NCI-H345 treated with DMSO at 0.1 percent for 48 hours (cell line): ENCODE results near the gene ABL2.
"Not testable (repeated sequence)": the region's sequence is repeated elsewhere in the genome, so short reads cannot be mapped to it uniquely, and the experiment has no call there.

Experiments
- DNase-seq: peaks from one replicate; lab custom pipeline; 2025; ENCODE audit not compliant: unreplicated experiment; lab: John Stamatoyannopoulos, UW

ABL2 gene

DNA sequence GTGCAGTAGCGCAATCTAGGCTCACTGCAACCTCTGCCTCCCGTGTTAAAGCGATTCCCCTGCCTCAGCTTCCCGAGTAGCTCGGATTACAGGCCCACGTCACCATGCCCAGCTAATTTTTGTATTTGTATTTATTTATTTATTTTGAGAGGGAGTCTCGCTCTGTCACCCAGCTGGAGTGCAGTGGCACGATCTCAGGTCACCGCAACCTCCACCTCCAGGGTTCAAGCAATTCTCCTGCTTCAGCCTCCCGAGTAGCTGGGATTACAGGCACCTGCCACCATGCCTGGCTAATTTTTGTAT is 59.1 kb downstream of the ABL2 start:
- DNase-seq: not testable (repeated sequence)

DNA sequence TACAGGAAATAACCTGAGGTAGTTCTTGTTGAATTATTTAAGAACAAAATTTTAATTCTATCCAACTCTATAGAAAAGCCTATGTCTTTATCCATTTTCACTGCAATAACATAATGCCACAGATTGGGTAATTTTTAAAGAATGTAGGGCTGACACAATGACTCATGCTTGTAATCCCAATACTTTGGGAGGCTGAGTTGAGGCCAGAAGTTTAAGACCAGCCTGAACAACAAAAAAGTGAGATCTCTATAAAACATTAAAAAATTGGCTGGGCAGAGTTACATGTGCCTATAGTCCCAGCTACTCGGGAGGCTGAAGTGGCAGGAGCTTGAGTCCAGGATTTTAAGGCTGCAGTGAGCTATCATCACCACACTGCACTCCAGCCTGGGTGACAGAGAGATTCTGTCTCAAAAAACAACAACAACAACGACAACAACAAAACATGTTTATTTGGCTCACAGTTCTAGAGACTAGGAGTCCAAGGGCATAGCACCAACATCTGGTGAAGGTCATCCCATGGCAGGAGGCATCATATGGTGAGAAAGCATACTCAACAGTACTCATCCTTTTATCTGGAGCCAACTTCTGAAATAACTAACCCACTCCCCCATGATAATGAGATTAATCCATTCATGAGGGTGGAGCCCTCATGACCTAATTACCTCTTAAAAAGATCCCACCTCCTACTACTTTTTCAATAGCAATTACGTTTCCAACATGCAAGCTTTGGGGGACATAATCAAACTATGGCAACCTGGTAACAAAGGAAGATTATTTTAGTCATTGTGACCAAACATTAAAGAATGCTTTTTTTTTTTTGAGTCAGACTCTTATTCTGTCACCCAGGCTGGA is 59.6 kb downstream of the ABL2 start:
- no peak for DNase-seq

DNA sequence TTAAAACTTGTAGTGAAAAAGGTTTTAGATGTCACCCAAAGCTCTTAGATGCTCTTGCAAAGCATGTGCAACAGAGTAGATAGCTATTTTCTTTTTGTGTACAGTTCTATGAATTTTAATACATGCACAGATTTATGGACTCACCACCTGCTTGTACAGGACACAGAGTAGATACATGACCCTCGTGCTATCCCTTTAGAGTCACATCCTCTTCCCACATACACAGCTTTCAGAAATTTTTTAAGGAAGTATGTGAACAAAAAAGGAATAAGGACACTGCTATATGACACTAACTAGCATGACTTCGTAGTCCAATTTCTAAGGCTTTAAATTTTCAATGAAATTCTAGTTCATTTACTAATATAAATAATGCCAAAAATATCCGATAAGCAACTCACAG is 60.9 kb downstream of the ABL2 start:
- no peak for DNase-seq

DNA sequence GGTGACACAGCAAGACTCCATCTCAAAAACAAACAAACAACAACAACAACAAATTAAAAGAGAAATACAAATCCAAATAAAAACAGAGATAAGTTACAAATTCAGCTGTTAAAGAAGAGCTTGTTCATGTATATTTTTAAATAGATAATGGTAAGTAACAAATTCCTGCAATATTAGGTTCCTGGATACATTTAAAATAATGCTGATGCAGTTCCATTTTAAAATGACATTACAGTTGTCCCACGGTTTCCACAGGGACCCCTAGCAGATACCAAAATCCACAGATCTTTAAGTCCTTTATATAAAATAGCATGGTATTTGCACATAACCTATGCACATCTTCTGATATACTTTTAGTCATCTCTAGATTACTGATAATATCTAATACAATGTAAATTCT is 61.5 kb downstream of the ABL2 start:
- no peak for DNase-seq

DNA sequence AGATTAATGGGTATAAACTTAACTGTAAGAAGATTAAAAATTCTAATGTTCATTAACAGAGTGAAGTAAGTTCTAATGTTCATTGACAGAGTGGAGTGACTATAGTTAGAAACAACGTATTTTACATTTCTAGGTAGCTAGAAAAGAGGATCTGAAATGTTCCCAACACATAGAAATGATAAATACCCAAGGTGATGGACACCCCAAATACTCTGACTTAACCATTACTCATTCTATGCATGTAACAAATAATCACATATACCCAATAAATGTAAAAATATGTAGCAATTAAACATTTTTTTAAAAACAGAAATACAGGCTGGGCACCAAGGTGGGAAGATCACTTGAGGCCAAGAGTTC is 62.1 kb downstream of the ABL2 start:
- no peak for DNase-seq

DNA sequence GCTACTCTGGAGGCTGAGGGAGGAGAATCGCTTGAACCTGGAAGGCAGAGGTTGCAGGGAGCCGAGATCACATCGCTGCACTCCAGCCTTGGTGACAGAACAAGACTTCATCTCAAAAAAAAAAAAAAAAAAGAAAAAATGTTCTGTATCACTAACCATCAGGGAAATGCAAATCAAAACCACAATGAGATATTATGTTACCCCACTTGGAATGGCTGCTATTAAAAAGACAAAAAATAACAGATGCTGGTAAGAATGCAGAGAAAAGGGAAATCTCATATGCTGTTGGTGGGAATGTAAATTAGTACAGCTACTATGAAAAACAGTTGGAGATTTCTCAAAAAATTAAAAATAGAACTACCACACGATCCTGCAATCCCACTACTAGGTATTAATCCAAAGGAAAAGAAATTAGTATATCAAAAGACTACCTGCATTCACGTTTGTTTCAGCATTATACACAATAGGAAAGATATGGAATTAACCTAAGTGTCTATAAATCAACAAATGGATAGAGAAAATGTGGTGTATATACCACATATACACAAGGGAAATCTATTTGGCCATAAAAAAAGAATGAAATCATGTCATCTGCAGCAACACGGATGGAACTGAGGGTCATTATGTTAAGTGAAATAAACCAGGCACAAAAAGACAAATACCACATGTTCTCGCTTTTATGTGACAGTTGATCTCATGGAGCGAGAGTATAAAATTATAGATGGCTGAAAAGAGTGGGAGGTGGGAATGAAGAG is 62.6 kb downstream of the ABL2 start:
- DNase-seq: no peak

DNA sequence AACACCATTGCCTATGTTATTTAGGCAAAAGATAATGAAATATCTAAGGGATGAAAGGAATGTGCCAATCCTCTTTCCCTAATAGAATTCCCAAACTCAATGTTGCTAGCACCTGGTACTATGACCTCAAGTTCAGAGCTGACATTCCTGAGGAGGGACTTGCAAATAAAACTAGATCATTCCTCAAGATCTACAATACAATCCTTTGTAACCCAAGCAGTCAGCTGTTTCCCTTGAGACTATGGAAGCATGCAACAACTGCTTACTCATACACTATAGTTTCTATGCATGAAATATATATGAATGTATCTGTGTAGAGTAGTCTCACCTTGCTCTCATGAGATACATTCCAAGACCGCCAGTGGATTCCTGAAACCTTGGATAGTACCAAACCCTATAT is 65.0 kb downstream of the ABL2 start:
- DNase-seq: no peak

DNA sequence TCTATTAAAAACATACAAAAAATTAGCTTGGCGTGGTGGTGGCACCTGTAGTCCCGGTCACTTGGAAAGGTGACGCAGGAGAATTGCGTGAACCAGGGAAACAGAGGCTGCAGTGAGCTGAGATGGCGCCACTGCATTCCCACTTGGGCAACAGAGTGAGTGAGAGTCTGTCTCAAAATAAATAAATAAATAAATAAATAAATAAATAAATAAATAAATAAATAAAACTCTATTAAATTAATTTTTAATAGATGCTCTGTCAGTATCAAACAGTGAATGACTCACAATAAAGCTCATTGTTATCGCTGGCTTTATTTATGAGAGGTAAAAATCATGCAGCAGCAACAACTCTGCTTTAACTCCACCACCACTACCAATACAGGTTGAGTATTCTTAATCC is 72.8 kb downstream of the ABL2 start:
- no peak for DNase-seq

DNA sequence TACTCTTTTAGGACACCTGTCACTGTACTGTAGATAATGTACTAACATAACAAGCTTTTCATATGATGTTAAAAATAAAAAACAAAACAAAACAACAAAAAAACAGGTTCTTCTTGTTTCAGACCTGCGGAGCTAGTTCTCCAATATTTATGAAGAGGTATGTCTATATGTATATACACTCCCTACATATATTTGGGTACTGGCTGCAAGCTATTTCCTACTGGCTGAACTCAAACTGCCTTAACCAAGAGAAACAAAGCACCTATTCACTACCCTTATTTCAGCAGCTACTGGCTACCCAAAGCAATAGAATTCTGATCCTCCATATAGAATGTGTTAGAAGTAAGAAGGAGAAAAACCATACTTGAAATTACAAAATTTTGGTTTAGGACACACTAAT is 73.5 kb downstream of the ABL2 start:
- DNase-seq: no peak

DNA sequence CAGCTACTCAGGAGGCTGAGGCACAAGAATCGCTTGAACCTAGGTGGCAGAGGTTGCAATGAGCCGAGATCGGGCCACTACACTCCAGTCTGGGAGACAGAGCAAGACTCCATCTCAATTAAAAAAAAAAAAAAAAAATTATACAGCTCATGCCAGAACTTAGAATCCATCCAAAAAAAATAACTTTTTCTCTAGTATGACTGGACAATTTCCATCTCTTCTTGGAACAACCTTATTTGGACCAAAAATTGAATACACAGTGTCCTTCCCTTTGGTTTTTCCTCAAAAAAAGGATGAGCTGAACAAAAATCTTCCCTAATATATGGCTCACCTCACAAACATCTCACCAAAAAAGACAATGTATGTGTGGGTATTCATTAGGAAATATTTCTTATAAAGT is 73.9 kb downstream of the ABL2 start:
- DNase-seq: no peak

DNA sequence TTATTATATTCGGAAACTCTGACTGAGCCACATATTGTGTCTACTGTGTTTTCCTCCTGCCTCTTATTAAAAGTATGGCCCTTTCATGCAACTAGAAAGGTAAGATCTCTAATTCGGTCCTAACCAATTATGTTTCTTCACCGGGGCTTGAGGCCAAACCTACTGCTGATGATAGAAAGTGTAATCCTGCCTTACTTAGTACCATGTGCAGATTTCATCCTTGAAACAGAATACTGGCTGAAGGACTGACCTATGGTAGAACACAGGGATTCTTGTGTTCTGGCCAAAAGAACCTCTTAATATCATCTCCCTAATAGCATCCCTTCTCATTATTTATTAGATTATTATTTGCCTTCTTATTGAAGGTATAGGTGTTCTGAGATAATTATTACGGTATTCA is 75.0 kb downstream of the ABL2 start:
- no peak for DNase-seq

DNA sequence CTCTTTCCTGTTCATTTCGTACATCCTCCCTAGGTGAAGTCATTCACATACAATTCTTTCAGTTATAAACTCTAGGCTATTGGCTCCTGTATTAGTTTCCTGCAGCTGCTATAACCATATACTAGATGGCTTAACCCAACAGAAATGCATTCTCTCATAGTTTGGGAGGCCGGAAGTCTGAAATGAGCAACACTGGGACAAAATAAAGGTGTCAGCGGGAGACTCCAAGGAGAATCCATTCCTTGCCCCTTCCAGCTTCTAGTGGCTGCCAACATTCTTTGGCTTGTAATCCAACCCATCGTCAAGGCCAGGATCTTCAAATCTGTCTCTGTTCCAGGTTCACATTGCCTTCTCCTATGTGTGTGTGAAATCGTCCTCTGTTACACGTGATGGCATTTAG is 76.3 kb downstream of the ABL2 start:
- no peak for DNase-seq

DNA sequence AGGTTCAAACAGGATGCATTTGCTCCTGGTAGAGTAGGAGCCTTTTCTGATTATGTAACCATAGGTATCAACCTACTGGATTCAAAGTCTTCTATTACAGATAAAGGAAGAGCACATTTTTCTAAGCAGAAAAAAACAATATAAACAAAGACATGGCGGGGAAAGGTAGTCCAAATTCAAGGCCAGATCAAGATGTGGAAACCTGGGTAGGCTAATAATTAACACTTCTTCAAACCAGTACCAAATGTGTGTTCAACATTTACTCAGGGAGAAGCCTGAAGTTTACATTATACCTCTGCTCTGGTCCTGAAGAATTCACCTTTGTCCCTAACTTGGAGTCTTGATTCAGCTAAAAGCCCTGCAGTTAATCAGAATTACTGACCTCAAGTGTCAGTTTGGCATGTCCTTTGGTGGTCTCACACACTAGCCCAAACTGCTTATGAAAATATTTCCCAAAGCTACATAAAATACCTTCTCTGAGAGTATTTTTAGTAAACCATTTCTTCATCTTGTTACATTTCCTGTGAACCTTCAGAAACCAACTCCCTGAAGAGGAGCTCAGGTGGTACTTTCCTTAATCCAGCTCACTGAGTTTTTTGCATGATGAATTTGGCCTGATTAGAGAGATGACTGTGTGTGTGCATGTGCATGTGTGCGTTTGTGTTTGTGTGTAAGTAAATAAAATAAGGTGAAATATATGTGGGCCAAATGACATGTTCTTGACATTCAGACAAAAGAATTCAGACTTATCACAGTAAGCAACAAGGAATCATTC is 77.4 kb downstream of the ABL2 start:
- no peak for DNase-seq

DNA sequence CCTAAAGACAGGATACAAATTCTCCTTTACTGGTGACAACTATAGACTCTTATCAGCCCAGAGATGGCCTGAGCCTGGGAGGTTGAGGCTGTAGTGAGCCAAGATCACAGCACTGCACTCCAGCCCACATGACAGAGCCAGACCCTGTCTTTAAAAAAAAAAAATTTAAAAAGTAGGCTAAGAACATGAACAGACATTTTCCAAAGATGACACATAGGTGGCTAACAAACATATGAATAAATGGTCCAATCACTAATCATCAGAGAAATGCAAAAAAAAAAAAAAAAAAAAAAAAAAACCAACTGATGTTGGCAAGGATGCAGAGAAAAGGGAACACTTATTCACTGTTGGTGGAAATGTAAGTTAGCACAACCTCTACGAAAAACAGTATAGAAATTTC is 82.6 kb downstream of the ABL2 start:
- DNase-seq: no peak

DNA sequence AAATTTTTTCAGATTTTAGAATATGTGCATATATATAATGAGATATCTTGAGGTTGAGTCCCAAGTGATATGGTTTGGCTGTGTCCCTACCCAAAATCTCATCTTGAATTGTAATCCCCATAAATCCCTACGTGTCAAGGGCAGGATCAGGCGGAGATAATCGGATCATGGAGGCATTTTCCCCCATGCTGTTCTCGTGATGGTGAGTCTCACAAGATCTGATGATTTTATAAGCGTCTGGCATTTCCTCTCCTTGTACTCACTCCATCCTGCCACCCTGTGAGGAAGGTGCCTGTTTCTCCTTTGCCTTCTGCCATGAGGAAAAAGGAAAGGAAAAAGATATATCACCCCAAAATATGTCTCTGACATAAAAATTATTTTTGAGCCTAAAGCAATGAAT is 83.0 kb downstream of the ABL2 start:
- DNase-seq: no peak

DNA sequence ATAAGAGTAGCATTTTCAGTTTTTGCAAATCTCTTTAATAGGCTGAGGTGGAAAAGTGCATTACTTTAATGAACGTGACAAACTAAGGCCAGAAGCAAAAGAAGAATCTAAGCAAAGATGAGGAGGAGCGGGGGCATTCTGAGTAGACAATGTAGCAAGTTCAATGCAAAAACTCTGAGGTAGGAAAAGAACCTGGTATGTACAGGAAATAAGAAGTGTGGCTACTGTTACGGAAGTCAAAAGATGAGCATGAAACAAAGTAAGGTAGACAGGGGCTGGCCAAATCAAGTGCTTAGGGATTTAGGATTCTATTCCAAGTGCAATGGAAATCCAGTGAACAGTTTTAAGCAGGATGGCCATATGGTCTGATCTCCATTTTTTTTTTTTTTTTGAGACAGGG is 84.0 kb downstream of the ABL2 start:
- no peak for DNase-seq

DNA sequence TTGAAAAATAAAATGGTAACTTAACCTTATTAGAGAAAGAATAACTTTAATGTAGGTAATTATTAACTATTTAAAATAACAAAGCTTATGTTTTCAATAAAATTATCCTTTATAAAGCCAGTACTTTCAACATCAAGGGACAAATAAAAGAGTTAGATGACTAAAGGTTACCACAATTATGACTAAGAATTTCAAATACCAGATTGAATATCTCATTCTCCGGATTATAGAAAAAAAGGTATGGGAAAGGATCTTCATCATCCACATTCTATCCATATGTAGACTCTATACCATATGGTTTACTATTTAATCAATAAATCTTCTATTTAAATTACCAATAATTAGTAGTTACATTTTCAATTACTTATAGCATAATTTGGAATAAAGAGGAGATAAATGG is 84.9 kb downstream of the ABL2 start:
- DNase-seq: no peak

DNA sequence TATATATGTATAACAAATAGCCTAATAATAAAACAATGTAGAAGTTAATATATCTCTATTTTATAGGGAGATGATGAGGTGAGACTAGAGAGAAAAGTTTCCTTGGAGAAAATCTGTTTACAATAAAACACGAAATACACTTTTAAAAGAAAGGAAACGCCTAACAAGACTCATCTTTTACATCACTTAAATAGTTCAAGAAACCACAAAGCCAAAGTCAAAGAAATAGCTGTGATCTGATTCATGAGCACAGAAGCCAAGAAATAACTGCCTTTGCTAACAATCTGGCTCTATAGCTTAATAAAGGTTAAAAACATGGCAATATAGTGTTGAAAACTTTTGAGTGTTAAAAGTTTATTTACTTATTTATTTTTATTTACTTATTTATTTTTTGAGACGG is 86.2 kb downstream of the ABL2 start:
- DNase-seq: no peak

DNA sequence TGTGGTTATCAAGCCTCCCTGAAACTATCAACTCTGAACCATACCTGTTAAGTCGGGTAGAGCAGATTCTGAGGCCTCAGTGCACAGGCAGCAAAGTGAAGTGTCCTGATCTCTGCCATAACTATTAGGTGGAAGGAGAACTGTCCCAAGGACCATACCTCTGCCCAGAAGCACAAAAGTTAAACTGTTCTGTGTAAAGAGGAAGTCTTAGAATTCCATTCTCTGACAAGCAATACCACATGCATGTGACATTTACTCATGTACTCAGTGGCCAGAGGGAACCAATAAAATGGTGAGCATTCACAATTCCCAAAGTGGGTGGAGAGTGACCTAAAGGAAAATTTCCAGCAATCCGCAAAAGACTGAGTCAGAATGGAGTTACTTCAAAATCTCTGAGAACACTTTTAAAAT is 86.6 kb downstream of the ABL2 start:
- DNase-seq: no peak

DNA sequence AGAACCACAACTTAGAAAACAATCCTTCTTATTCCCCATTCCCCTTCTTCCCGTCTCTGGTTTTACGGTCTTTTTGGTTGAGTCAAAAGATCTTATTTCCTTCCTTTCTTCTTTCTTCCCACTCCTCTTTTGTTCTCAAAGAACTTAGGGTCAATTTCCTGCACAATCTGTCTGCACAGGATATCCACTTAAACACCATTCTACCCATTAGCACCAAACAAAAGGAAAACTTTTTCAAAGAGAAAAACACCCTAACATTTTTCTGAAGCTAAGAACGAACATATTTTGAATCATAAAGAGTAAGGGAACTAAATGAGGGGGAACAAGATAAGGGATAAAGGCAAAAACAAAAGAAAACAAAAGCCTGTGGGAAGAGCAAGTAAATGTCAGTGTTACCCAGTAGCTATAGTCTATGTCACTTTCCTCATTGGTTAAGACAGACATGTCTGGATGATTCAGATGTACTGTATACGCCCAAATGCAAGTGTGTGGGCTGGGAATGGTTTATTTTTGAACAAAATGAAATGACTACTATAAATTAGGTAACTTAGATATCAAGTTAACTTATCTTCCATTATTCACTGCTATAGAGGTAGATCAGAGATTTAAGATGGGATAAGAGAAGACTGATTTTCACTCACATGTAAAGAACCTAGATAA is 87.8 kb downstream of the ABL2 start:
- DNase-seq: no peak

DNA sequence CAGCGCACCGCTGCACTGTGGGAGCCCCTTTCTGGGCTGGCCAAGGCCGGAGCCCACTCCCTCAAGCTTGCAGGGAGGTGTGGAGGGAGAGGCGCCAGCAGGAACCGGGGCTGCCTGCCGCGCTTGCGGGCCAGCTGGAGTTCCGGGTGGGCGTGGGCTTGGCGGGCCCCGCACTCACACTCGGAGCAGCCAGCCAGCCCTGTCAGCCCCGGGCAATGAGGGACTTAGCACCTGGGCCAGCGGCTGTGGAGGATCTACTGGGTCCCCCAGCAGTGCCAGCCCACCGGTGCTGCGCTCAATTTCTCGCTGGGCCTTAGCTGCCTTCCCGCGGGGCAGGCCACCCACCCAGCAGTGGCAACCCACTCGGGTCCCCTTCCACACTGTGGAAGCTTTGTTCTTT is 90.7 kb downstream of the ABL2 start:
- not testable (repeated sequence) for DNase-seq
